CMK (cell line): ENCODE data around the gene MYNN.

Source experiments
- DNase-seq: peaks from one replicate; pipeline ENCODE4 v3.0.0-alpha.2; 2010; ENCODE audit warnings: low read depth

The MYNN gene

GRCh38 chr3:169835533-169835932 lies 62.3 kb downstream of the MYNN start:
- no peak for DNase-seq

GRCh38 chr3:169836078-169836941 lies 63.1 kb downstream of the MYNN start:
- no peak for DNase-seq

GRCh38 chr3:169836942-169837275 lies 63.7 kb downstream of the MYNN start:
- DNase-seq = no peak

- DNase-seq = no peak
These were observed 65.4 kb downstream of the MYNN start for GRCh38 chr3:169838511-169839030.
